T-helper 1 cell treated with Interleukin-12 subunit alpha and Interleukin-12 subunit beta and Interleukin-4 antibody, amounts not matched to agents 30 μg/mL and 1 μg/mL, for 36 hours (primary cell): ENCODE measurements around the gene TFDP2.
A peak's percentile ranks its signal among the peaks of the same experiment; 100 is the strongest.
"Not testable (repeated sequence)": the region's sequence is repeated elsewhere in the genome, so short reads cannot be mapped to it uniquely, and the experiment has no call there.

Experiments
- H3K27ac Mint-ChIP-seq: one replicate; pipeline ENCODE4 v1.8.0; 2021; ENCODE audit warnings: mild to moderate bottlenecking, mixed read lengths
- H3K27me3 Mint-ChIP-seq: one replicate; pipeline ENCODE4 v1.8.0; 2021; ENCODE audit warnings: low read depth, mixed read lengths
- H3K36me3 Mint-ChIP-seq: one replicate; pipeline ENCODE4 v1.8.0; 2021; ENCODE audit warnings: low read depth, mixed read lengths
- H3K4me1 Mint-ChIP-seq: one replicate; pipeline ENCODE4 v1.8.0; 2021; ENCODE audit warnings: low read depth, mixed read lengths
- H3K4me3 Mint-ChIP-seq: one replicate; pipeline ENCODE4 v1.8.0; 2021; ENCODE audit warnings: mild to moderate bottlenecking, moderate library complexity, mixed read lengths
- H3K9me3 Mint-ChIP-seq: one replicate; pipeline ENCODE4 v1.8.0; 2021; ENCODE audit warnings: mixed read lengths

The TFDP2 gene

DNA sequence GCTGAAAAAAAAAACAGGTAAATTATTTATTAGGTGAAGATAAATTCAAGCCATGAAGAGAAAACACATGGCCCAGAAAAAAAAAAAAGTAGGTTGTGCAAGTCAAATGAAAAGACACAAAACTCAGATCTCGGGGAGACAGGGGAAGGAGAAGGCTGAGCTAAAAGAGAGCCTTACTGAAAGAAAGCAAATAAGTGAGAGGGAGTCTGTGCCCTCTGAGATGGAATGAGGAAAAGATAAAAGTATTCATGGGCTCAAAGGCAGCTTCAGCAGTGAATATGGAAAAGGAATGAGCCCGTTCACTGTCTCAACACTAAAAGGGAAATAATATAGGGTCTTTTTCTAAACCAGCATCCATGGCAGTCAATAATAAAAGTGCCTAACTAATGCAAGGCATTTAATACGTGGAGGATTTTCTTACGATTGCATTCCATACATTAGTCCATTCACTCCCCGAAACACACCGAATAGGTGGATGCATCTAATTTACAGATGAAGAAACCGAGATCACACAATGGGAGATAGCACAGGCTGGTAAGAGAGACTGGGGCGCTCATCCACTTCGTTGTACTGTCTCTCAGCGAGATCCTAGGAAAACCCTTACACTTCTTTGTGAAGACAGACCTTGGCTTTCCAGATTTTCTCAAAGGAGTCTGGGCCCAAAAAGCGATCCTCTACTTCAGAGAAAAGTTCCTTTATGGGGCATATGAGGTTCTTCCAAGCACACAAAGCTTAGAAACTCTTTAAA lies 1.1 kb downstream of the TFDP2 start:
- peaks cover 2% of the 10 kb centered on the region for H3K36me3 Mint-ChIP-seq
- peaks cover 9% of the 10 kb centered on the region for H3K27me3 Mint-ChIP-seq
- peaks cover 20% of the 10 kb centered on the region for H3K4me1 Mint-ChIP-seq
- peak overlapping the region; percentile 86 for H3K4me3 Mint-ChIP-seq
- H3K9me3 Mint-ChIP-seq = no peaks in the 10 kb centered on the region
- peak overlapping the region; percentile 42 for H3K27ac Mint-ChIP-seq

DNA sequence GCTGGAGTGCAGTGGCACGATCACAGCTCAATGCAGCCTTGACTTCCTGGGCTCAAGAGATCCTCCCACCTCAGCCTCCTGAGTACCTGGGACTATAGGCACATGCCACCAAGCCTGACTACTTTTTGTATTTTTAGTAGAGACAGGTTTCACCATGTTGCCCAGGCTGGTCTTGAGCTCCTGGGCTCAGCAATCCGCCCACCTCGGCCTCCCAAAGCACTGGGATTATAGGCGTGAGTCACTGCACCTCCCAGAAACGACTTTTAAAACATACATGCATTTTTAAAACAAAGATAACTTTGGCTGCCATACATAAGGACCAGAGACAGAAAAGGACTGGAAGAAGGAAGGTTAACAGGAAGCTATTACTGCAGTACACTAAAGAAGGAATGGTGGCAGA lies 4.8 kb downstream of the TFDP2 start:
- not testable (repeated sequence) for H3K9me3 Mint-ChIP-seq, H3K27ac Mint-ChIP-seq, H3K36me3 Mint-ChIP-seq, H3K4me3 Mint-ChIP-seq, H3K27me3 Mint-ChIP-seq
- H3K4me1 Mint-ChIP-seq = peaks cover 20% of the 10 kb centered on the region

DNA sequence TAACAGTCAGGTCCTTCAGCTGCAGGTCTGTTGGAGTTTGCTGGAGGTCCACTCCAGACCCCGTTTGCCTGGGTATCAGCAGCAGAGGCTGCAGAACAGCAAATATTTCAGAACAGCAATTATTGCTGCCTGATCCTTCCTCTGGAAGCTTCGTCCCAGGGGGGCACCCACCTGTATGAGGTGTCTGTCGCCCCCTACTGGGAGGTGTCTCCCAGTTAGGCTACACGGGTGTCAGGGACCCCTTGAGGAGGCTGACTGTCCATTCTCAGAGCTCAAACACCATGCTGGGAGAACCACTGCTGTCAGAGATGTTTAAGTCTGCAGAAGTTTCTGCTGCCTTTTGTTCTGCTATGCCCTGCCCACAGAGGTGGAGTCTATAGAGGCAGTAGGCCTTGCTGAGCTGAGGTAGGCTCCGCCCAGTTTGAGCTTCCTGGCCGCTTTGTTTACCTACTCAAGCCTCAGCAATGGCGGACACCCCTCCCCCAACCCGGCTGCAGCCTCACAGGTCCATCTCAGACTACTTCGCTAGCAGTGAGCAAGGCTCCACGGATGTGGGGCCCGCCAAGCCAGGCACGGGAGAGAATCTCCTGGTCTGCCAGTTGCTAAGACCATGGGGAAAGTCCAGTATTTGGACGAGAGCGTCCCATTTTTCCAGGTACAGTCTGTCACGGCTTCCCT lies 8.6 kb downstream of the TFDP2 start:
- H3K9me3 Mint-ChIP-seq, H3K27me3 Mint-ChIP-seq, H3K4me1 Mint-ChIP-seq, H3K27ac Mint-ChIP-seq, H3K4me3 Mint-ChIP-seq, H3K36me3 Mint-ChIP-seq: not testable (repeated sequence)

DNA sequence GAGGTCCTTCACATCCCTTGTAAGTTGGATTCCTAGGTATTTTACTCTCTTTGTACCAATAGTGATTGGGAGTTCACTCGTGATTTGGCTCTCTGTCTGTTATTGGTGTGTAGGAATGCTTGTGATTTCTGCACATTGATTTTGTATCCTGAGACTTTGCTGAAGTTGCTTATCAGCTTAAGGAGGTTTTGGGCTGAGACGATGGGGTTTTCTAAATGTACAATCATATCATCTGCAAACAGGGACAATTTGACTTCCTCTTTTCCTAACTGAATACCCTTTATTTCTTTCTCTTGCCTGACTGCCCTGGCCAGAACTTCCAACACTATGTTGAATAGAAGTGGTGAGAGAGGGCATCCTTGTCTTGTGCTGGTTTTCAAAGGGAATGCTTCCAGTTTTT lies 12.3 kb downstream of the TFDP2 start:
- H3K27me3 Mint-ChIP-seq, H3K27ac Mint-ChIP-seq, H3K4me1 Mint-ChIP-seq, H3K36me3 Mint-ChIP-seq, H3K4me3 Mint-ChIP-seq, H3K9me3 Mint-ChIP-seq: not testable (repeated sequence)

DNA sequence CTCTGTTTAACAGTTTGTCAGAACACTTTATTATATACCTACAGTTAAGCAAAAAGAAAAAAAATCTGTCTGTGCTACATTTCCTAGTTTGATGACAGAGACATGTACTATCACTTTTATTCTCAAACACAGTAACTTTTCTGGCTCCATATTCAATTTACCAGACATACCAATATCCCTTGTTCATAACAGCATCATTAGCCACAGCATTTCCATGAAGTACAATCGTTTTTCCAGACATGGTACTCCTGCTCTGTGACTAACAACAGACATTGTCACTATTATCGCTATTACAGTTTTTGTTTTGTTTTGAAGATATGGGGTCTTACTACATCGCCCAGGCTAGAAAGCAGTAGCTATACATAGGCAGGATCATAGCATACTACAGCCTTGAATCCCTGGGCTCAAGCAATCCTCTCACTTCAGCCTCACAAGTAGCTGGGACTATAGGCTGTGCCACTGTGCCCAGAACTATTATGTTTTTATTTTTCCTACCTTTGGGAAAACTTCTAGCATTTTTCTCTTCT lies 14.5 kb downstream of the TFDP2 start:
- H3K27me3 Mint-ChIP-seq = no peaks in the 10 kb centered on the region
- no peak overlapping the region for H3K27ac Mint-ChIP-seq
- no peaks in the 10 kb centered on the region for H3K4me1 Mint-ChIP-seq
- H3K4me3 Mint-ChIP-seq = no peak overlapping the region
- no peaks in the 10 kb centered on the region for H3K9me3 Mint-ChIP-seq
- no peaks in the 10 kb centered on the region for H3K36me3 Mint-ChIP-seq

DNA sequence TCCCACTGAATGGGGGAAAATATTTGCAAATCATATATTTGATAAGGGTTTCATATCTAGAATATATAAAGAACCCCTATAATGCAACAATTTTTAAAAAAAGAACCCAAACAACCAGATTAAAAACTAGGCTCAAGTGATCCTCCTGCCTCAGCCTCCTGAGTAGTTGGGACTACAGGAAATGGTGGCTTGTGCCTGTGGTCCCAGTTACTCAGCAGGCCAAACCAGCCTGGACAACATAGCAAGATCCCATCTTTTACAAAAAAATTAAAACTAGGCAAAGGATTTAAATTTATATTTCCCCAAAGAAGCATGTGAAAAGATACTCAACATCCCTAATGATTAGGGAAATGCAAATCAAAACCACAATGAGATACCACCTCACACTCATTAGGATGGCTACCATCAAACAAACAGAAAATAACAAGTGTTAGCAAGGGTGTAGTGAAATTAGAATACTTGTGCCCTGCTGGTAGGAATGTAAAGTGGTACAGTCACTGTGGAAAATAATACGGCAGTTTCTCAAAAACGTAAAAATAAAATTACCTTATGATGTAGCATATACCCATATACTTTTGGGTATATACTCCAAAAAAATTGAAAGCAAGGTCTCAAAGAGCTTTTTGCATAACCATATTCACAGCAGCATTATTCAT lies 19.7 kb downstream of the TFDP2 start:
- Mint-ChIP-seq H3K4me3 (no peak overlapping the region), H3K36me3 (no peaks in the 10 kb centered on the region), H3K27me3 (no peaks in the 10 kb centered on the region), H3K9me3 (no peaks in the 10 kb centered on the region), H3K27ac (no peak overlapping the region), H3K4me1 (no peaks in the 10 kb centered on the region)

DNA sequence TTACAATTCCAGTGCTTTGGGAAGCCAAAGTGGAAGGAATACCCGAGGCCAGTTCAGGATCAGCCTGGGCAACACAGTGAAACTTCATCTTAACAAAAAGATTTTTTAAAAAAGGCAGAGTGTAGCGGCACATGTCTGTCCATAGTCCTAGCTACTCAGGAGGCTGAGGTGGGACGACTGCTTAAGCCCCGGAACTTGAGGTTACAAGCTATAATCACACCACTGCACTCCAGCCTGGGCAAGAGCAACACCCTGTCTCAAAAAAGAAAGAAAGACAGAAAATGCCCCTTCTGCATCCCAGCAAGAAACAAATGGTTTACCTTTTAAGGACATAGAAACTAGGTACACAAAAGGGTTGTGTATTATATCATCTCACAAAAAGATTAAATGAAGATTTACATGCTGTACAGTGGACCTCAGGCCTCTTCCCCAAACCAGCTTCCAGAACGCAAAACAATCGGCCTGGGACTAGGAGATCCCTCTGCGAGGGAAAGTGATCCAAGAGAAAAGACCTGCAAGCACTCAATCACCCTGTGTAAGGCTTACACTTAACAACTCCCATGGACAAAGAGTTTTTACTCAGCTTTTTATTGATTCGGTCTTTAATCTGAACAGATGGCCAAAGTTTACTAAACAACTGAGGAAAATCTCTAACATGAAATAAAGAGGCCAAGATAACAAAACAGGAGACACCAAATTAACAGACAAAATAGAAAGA lies 21.2 kb downstream of the TFDP2 start:
- no peaks in the 10 kb centered on the region for H3K36me3 Mint-ChIP-seq
- no peaks in the 10 kb centered on the region for H3K9me3 Mint-ChIP-seq
- no peak overlapping the region for H3K27ac Mint-ChIP-seq
- no peak overlapping the region for H3K4me3 Mint-ChIP-seq
- no peaks in the 10 kb centered on the region for H3K4me1 Mint-ChIP-seq
- H3K27me3 Mint-ChIP-seq = no peaks in the 10 kb centered on the region

DNA sequence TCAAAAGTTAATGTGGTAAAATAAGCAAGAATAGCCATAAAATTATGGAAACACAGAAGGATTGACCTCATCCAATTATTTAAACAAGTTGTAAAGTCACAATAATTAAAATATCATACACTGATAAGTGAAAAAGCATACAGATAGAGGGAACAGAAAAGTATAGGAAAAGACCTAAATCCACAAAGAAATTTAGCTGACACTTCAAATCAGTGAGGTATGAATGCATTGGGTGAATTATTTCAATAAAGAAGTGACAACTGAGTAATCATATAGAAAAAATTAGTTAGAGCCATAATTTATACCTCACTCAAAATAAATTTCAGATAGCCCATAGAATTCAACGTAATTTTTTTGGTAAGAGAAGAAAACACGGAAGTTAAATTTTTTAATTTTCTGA lies 25.1 kb downstream of the TFDP2 start:
- no peak overlapping the region for H3K27ac Mint-ChIP-seq
- H3K4me1 Mint-ChIP-seq = no peaks in the 10 kb centered on the region
- H3K27me3 Mint-ChIP-seq = no peaks in the 10 kb centered on the region
- no peaks in the 10 kb centered on the region for H3K36me3 Mint-ChIP-seq
- no peak overlapping the region for H3K4me3 Mint-ChIP-seq
- no peaks in the 10 kb centered on the region for H3K9me3 Mint-ChIP-seq

DNA sequence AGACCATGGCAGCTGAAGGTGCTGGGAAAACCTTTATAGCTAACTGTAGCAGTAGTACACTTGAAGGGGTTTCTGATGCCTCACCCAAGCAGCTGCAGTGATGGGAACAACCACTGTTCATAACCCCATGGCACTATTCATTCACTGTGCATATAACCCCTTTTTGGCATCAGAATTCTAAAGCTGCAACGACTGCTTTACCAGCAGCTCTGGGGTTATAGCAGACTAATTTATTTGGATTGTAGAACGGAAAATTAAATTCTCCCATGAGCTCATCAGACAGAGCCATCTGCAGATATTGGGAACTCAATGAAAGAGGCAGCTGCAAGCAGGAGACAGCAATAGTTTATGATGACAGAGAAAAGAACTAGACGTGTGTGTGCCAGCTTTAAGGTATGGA lies 28.6 kb downstream of the TFDP2 start:
- H3K27ac Mint-ChIP-seq = no peak overlapping the region
- H3K4me1 Mint-ChIP-seq = peaks cover 2% of the 10 kb centered on the region
- no peaks in the 10 kb centered on the region for H3K27me3 Mint-ChIP-seq
- H3K9me3 Mint-ChIP-seq = no peaks in the 10 kb centered on the region
- no peak overlapping the region for H3K4me3 Mint-ChIP-seq
- no peaks in the 10 kb centered on the region for H3K36me3 Mint-ChIP-seq

DNA sequence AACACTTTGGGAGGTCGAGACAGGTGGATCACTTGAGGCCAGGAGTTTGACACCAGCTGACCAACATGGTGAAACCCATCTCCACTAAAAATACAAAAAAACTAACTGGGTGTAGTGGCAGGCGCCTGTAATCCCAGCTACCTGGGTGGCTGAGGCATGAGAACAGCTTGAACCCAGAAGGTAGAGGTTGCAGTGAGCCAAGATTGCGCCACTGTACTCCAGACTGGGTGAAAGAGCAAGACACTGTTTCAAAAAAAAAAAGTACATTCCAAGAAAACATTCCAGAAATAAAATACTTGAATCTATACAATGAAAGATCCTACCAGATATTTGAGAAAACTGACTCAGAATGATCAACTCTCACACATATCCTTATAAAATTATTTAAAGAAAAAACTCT lies 30.4 kb downstream of the TFDP2 start:
- Mint-ChIP-seq H3K36me3 (no peaks in the 10 kb centered on the region), H3K27me3 (no peaks in the 10 kb centered on the region), H3K9me3 (no peaks in the 10 kb centered on the region), H3K4me3 (no peak overlapping the region), H3K4me1 (peaks cover 2% of the 10 kb centered on the region), H3K27ac (no peak overlapping the region)

DNA sequence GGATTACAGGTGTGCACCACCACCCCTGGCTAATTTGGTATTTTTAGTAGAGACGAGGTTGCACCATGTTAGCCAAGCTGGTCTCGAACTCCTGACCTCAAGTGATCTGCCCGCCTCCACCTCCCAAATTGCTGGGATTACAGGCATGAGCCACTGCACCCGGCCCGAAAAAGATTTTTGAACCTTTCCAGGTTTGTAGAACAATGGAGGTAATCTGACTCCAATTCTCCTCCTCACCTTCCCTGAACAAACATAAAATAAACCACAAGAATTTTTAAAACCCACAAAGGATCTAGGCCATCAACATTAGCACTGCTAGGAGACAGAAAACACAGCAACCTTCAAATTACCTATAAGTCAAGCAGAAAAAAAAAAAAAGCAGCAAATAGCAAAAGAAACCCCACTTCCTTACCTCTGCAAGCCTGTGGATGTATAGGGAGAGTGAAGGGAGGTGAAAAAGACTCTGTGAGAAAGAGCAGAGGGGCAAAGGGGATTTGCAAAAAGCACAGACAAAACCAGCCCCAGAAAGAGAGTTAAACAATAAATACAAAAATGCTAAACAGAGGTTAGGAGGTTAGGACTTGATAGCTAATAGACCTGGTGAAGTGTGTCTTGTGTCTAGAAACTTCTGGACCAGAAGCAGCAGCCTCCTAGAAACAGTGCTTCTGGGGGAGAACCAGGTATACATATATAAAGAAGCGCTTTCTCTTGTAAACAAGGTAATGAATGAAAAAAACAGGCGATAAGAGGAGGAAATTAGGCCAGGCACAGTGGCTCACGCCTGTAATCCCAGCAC lies 32.1 kb downstream of the TFDP2 start:
- no peaks in the 10 kb centered on the region for H3K9me3 Mint-ChIP-seq
- H3K36me3 Mint-ChIP-seq = no peaks in the 10 kb centered on the region
- H3K27me3 Mint-ChIP-seq = no peaks in the 10 kb centered on the region
- H3K4me1 Mint-ChIP-seq = peaks cover 2% of the 10 kb centered on the region
- no peak overlapping the region for H3K27ac Mint-ChIP-seq
- no peak overlapping the region for H3K4me3 Mint-ChIP-seq

DNA sequence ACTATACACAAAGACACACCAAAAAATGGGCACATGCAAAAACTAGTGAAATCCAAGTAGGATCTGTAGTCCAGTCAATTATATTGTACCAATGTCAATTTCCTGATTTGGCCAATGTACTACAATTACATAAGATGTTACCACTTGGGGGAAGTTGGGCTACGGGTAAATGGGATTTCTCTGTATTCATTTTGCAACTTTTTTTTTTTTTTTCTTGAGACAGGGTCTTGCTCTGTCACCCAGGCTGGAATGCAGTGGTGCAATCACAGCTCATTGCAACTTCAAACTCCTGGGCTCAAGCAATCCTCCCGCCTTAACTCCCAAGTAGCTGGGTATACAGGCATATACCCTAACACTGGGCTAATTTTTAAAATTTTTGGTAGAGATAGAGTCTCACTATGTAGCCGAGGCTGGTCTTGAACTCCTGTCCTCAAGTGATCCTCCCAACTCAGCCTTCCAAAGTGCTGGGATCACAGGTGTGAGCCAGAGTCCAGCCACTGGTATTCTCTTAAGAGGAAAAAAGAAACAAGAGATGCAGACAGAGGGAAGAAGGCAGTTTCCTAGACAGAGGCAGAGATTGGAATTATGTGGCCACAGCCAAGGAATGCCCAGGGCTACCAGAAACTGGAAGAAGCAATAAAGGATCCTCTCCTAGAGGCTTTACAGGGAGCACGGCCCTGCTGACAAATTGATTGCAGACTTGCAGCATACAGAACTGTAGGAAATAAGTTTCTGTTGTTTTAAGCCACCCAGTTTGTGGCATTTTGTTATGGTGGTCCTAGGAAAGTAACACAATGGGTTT lies 33.3 kb downstream of the TFDP2 start:
- Mint-ChIP-seq H3K27me3 (no peaks in the 10 kb centered on the region), H3K36me3 (no peaks in the 10 kb centered on the region), H3K9me3 (no peaks in the 10 kb centered on the region), H3K27ac (no peak overlapping the region), H3K4me3 (no peak overlapping the region), H3K4me1 (peaks cover 2% of the 10 kb centered on the region)

DNA sequence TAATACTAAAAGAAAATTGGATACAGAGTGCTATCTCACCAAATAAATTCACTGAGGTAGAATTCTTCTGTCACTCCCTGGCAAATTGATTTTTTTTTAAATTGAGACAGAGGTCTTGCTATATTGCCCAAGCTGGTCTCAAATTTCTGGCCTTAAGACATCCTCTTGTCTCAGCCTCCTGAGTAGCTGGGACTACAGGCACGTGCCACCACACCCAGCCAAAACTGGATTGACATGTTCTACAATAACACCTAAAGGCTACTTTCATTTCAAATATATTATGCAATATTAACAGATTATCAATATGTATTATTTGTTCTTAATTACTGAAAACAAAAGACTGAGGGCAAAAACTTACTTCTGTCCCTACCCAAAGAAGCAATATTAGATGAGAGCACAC lies 36.7 kb downstream of the TFDP2 start:
- Mint-ChIP-seq H3K27ac (no peak overlapping the region), H3K4me3 (no peak overlapping the region), H3K9me3 (no peaks in the 10 kb centered on the region), H3K36me3 (no peaks in the 10 kb centered on the region), H3K4me1 (peaks cover 2% of the 10 kb centered on the region), H3K27me3 (no peaks in the 10 kb centered on the region)
